Astrocyte (in vitro differentiated cells and primary cell): Measurements from ENCODE around the gene FBXO27.

Experiments
- CTCF ChIP-seq: IDR thresholded peaks from 2 replicates; pipeline ENCODE4 v1.5.1; 2011; ENCODE audit warnings: low read depth, mild to moderate bottlenecking, inconsistent platforms, low read length, moderate library complexity; ENCODE audit not compliant: insufficient read depth
- EZH2 ChIP-seq: IDR thresholded peaks from 2 replicates; pipeline ENCODE4 v1.6.1; 2012; ENCODE audit warnings: mild to moderate bottlenecking, low read length, inconsistent platforms; ENCODE audit not compliant: insufficient read depth

- TF ChIP-seq CTCF (no peak), EZH2 (no peak)
These were observed 14.7 kb downstream of the FBXO27 start for GRCh38 chr19:39017646-39018045.
